ENCODE measurements around the gene CCL25. TPM values are rescaled to one million over a fixed set of nuclear protein-coding genes. Genes with fewer than 3 reads are reported as not detected.

Gene CCL25
- total RNA-seq, 1 donor from 2014 or later, result not detected

DNA sequence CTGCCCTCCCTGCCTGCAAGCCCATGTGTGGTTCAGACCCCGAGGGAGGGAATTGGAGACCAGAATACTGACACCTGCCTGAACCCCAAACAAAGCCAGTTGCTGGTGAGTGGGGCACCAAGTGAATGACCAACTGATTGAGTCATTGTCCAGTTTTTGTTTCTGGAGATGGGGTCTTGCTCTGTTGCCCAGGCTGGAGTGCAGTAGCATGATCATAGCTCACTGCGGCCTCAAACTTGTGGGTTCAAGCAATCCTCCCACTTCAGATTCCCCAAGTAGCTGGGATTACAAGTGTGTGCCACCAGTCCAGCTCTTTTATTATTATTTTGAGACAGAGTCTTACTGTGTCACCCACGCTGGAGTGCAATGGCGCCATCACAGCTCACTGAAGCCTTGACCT lies 4.0 kb downstream of the CCL25 start:
- no peak overlapping the region for H3K9ac ChIP-seq
- TF ChIP-seq, protein P1, sequence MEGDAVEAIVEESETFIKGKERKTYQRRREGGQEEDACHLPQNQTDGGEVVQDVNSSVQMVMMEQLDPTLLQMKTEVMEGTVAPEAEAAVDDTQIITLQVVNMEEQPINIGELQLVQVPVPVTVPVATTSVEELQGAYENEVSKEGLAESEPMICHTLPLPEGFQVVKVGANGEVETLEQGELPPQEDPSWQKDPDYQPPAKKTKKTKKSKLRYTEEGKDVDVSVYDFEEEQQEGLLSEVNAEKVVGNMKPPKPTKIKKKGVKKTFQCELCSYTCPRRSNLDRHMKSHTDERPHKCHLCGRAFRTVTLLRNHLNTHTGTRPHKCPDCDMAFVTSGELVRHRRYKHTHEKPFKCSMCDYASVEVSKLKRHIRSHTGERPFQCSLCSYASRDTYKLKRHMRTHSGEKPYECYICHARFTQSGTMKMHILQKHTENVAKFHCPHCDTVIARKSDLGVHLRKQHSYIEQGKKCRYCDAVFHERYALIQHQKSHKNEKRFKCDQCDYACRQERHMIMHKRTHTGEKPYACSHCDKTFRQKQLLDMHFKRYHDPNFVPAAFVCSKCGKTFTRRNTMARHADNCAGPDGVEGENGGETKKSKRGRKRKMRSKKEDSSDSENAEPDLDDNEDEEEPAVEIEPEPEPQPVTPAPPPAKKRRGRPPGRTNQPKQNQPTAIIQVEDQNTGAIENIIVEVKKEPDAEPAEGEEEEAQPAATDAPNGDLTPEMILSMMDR (IDR thresholded peaks at IDR 0.05), result no peak
- TF ChIP-seq EZH2 (IDR thresholded peaks at IDR 0.05), result no peak
- H3K79me2 ChIP-seq (ENCODE audit: low read depth), result no peaks in the 10 kb centered on the region
- Mint-ChIP-seq H3K27me3 (ENCODE audit: insufficient read depth, low read depth) (peaks cover 2% of the 10 kb centered on the region), H3K4me3 (no peak overlapping the region), H3K9me3 (no peaks in the 10 kb centered on the region), H3K27ac (no peak overlapping the region), H3K36me3 (no peaks in the 10 kb centered on the region), H3K4me1 (peaks cover 9% of the 10 kb centered on the region)
- no peaks in the 10 kb centered on the region for H3K9me3 ChIP-seq (ENCODE audit: low read depth)
- no peak overlapping the region for H3K4me2 ChIP-seq
- H3K27me3 ChIP-seq, result no peaks in the 10 kb centered on the region
- no peaks in the 10 kb centered on the region for H3K36me3 ChIP-seq
- H3K27ac ChIP-seq, result no peak overlapping the region
- H3F3A ChIP-seq (ENCODE audit: low read depth), result peaks cover 32% of the 10 kb centered on the region
- no peak overlapping the region for H2AFZ ChIP-seq (replicated peaks)
- H3K4me1 ChIP-seq, result peaks cover 26% of the 10 kb centered on the region
- H3K4me3 ChIP-seq, result no peak overlapping the region
- no peak for DNase-seq (ENCODE audit: low spot score)
- H4K20me1 ChIP-seq (ENCODE audit: low read depth), result no peaks in the 10 kb centered on the region

DNA sequence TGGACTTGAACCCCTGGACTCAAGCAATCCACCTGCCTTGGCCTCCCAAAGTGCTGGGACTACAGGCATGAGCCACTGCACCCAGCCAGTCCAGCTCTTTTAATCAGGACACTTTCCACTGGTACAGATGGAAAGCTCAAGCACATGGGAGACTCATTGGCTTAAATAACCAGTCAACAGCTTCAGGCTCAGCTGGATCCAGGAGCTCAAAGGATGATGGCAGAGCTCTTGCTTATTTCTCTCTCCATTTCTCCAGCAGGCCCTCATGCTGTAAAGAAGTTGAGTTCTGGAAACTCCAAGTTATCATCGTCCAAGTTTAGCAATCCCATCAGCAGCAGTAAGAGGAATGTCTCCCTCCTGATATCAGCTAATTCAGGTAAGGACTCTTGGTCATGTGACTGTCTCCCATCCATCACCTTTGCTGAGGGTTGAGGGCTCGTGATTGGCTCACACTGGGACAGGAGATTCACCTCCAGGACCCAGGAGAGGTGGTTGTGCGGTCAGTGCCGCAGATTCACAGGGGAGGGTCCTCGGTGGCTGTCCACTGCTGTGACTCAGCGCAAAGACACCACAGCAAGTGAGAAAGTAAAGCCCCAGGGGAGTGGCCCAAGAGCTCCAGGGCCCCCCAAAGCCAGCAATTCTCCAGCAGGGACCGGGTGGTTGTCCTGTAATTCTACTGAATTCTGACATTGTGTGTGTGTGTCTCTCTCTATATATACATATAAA lies 5.1 kb downstream of the CCL25 start:
- peaks cover 17% of the 10 kb centered on the region for H3K4me1 ChIP-seq
- no peak overlapping the region for H2AFZ ChIP-seq (replicated peaks)
- no peak overlapping the region for H3K9ac ChIP-seq
- H3K27ac ChIP-seq, result no peak overlapping the region
- H3K4me3 Mint-ChIP-seq, result no peak overlapping the region
- H3K79me2 ChIP-seq (ENCODE audit: low read depth), result no peaks in the 10 kb centered on the region
- H4K20me1 ChIP-seq (ENCODE audit: low read depth), result no peaks in the 10 kb centered on the region
- no peaks in the 10 kb centered on the region for H3K9me3 ChIP-seq (ENCODE audit: low read depth)
- H3K27me3 Mint-ChIP-seq (ENCODE audit: insufficient read depth, low read depth), result peaks cover 2% of the 10 kb centered on the region
- no peaks in the 10 kb centered on the region for H3K9me3 Mint-ChIP-seq
- H3K4me2 ChIP-seq, result no peak overlapping the region
- DNase-seq (ENCODE audit: low spot score), result no peak
- TF ChIP-seq EZH2 (IDR thresholded peaks at IDR 0.05) (no peak), EZH2phosphoT487 (IDR thresholded peaks at IDR 0.05) (no peak)
- TF ChIP-seq, protein P1 (IDR thresholded peaks at IDR 0.05), result no peak
- H3K27ac Mint-ChIP-seq, result no peak overlapping the region
- H3F3A ChIP-seq (ENCODE audit: low read depth), result peaks cover 28% of the 10 kb centered on the region
- no peaks in the 10 kb centered on the region for H3K36me3 ChIP-seq
- peaks cover 5% of the 10 kb centered on the region for H3K4me1 Mint-ChIP-seq
- no peaks in the 10 kb centered on the region for H3K36me3 Mint-ChIP-seq
- no peak overlapping the region for H3K4me3 ChIP-seq
- no peaks in the 10 kb centered on the region for H3K27me3 ChIP-seq

DNA sequence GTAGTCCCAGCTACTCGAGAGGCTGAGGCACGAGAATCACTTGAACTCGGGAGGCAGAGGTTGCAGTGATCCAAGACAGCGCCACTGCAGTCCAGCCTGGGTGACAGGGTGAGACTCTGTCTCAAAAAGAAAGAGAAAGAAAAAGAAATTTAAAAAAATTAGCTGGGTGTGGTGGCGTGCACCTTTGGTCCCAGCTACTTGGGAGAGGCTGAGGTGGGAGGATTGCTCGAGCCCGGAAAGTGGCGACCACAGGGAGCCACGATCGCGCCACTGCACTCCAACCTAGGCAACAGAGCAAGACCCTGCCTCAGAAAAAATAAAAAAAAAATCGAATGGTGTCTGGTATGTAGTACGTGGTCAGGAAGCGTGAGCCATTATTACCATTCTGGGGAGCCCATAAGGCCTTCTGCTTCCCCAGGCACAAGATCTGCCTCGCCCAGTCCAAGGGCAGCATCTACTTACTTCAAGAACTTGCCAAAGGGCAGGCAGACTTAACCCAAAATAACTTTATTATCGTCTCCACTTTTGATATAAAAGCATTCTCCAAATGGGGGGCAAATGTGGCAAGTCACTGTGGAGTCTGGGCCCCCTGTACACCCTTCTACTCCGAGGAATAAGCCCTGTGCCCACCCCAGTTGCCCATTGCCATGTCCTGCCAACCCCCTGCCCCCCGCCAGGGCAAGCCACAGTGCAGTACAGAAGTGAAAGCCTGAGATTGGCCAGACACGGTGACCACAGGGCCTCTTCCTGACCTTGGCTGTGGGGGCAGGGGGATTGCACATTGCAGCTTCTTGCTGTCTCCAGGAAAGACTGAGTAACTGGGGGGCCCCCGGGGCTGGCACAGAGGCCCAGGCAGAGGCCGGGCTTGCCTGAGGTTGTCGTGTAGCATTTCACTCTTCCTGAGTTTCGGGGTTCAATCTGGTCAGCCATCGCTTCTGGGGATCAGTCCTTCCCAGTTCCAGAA lies 12.6 kb downstream of the CCL25 start:
- no peak overlapping the region for H3K4me3 Mint-ChIP-seq
- Histone ChIP-seq H3K4me1 (no peaks in the 10 kb centered on the region), H3K27me3 (no peaks in the 10 kb centered on the region), H4K20me1 (ENCODE audit: low read depth) (no peaks in the 10 kb centered on the region), H3K4me2 (no peak overlapping the region), H3F3A (ENCODE audit: low read depth) (peaks cover 12% of the 10 kb centered on the region), H3K36me3 (peaks cover 4% of the 10 kb centered on the region), H3K27ac (no peak overlapping the region), H3K4me3 (no peak overlapping the region), H3K9me3 (ENCODE audit: low read depth) (peaks cover 7% of the 10 kb centered on the region), H2AFZ (replicated peaks) (no peak overlapping the region), H3K9ac (no peak overlapping the region), H3K79me2 (ENCODE audit: low read depth) (no peaks in the 10 kb centered on the region)
- DNase-seq (ENCODE audit: low spot score), result no peak
- TF ChIP-seq EZH2 (IDR thresholded peaks at IDR 0.05), result no peak
- H3K4me1 Mint-ChIP-seq, result peaks cover 9% of the 10 kb centered on the region
- H3K9me3 Mint-ChIP-seq, result peaks cover 14% of the 10 kb centered on the region
- no peaks in the 10 kb centered on the region for H3K27me3 Mint-ChIP-seq (ENCODE audit: insufficient read depth, low read depth)
- peak overlapping the region; percentile 81 for H3K27ac Mint-ChIP-seq
- H3K36me3 Mint-ChIP-seq, result peaks cover 7% of the 10 kb centered on the region
